GM10847 (cell line): ENCODE measurements around the gene CAMK2G.

Experiments
- POLR2A ChIP-seq: IDR thresholded peaks from 2 replicates; pipeline ENCODE4 v1.6.1; 2011; ENCODE audit not compliant: insufficient read length; ENCODE audit errors: extremely low read depth

CAMK2G gene

GRCh38 chr10:73789659-73790055 is 84.7 kb downstream of the CAMK2G start:
- TF ChIP-seq POLR2A, result no peak

GRCh38 chr10:73788864-73789658 is 85.3 kb downstream of the CAMK2G start:
- TF ChIP-seq POLR2A, result no peak

- no peak for TF ChIP-seq POLR2A
Observed at GRCh38 chr10:73786512-73786885, 87.9 kb downstream of the CAMK2G start.

- TF ChIP-seq POLR2A, result no peak
Observed at GRCh38 chr10:73785721-73786511, 88.4 kb downstream of the CAMK2G start.

GRCh38 chr10:73785211-73785720 is 89.1 kb downstream of the CAMK2G start, which contains the start of gene ZSWIM8:
Gene ZSWIM8, plus strand, starts transcription at chr10:73785606. Its CDS starts 273 bp downstream, at chr10:73785879.
- peak; percentile 31 for TF ChIP-seq POLR2A

- TF ChIP-seq POLR2A, result no peak
Observed at GRCh38 chr10:73782749-73783085, 91.6 kb downstream of the CAMK2G start.

GRCh38 chr10:73781879-73782748 is 92.2 kb downstream of the CAMK2G start, which contains the start of gene CHCHD1:
Gene CHCHD1, plus strand, starts transcription at chr10:73782048. Its CDS starts 28 bp downstream, at chr10:73782076.
- peak; percentile 93 for TF ChIP-seq POLR2A

GRCh38 chr10:73781548-73781878 is 92.8 kb downstream of the CAMK2G start:
- no peak for TF ChIP-seq POLR2A

GRCh38 chr10:73780966-73781365 is 93.4 kb downstream of the CAMK2G start:
- TF ChIP-seq POLR2A, result no peak

GRCh38 chr10:73780301-73780700 is 94.1 kb downstream of the CAMK2G start:
- no peak for TF ChIP-seq POLR2A

- TF ChIP-seq POLR2A, result no peak
Observed at GRCh38 chr10:73779539-73780197, 94.7 kb downstream of the CAMK2G start.

GRCh38 chr10:73779018-73779417 is 95.3 kb downstream of the CAMK2G start:
- no peak for TF ChIP-seq POLR2A

- no peak for TF ChIP-seq POLR2A
Observed at GRCh38 chr10:73774637-73775036, 99.7 kb downstream of the CAMK2G start.

GRCh38 chr10:73773152-73773879 is 101.0 kb downstream of the CAMK2G start:
- TF ChIP-seq POLR2A, result no peak
